ENCODE data around the gene ELAVL2. TPM values are rescaled to one million over a fixed set of nuclear protein-coding genes. Genes with fewer than 3 reads are reported as not detected.

Gene ELAVL2
- total and polyA plus RNA-seq, 9 of the 15 experiments (the other 6 are each of a cell fraction or from before 2014, with no cell fraction given), result not detected

- TF ChIP-seq ZBTB33 (CRISPR knock-in tag; IDR thresholded peaks at IDR 0.05) (no peak), SMAD2 (IDR thresholded peaks at IDR 0.05; ENCODE audit: low read depth, low read length) (no peak), ZNF77 (CRISPR knock-in tag; IDR thresholded peaks at IDR 0.05) (no peak), GABPB1 (CRISPR knock-in tag; IDR thresholded peaks at IDR 0.05) (no peak)
Observed at GRCh38 chr9:23663536-23663935, 162.5 kb downstream of the ELAVL2 start (continued).

GRCh38 chr9:23663125-23663524 is 162.9 kb downstream of the ELAVL2 start:
- Histone ChIP-seq H2AFZ (ENCODE audit: low read depth, low read length) (no peak overlapping the region), H3K4me2 (ENCODE audit: insufficient read depth, low read length) (no peak overlapping the region), H3K27ac (ENCODE audit: extremely low read depth, low read depth, low read length) (no peak overlapping the region), H3K9me1 (ENCODE audit: control insufficient read depth, insufficient read depth, low read length) (no peaks in the 10 kb centered on the region), H3K9ac (ENCODE audit: insufficient read depth in 1 of 2, low read depth in 2 of 2, low read length in 2 of 2) (no peak overlapping the region), H3K27me3 (ENCODE audit: control insufficient read depth in 2 of 2, insufficient read depth in 2 of 2, low read length in 2 of 2) (no peaks in the 10 kb centered on the region), H3K4me1 (replicated peaks in 1 of 2; ENCODE audit: control insufficient read depth in 2 of 2, insufficient read depth in 2 of 2, low read length in 2 of 2) (no peaks in the 10 kb centered on the region), H3K9me3 (replicated peaks; ENCODE audit: control insufficient read depth, insufficient read depth, low read depth, low read length) (no peaks in the 10 kb centered on the region), H3K4me3 (no peak overlapping the region), H3K79me2 (ENCODE audit: control insufficient read depth, insufficient read depth, low read length) (no peaks in the 10 kb centered on the region), H4K20me1 (replicated peaks; ENCODE audit: control insufficient read depth, insufficient read depth, low read length) (no peaks in the 10 kb centered on the region), H3K36me3 (ENCODE audit: control insufficient read depth, insufficient read depth, low read length) (no peaks in the 10 kb centered on the region)
- ChIA-PET CTCF (ENCODE audit: low intra/inter-chr PET ratio) (no interaction called here), POLR2A (no interaction called here)
- DNase-seq (ENCODE audit: extremely low read depth in 1 of 4, low spot score in 3 of 4) (no peak), ATAC-seq (no peak), FAIRE-seq (no peak)
- in situ Hi-C loops (cut with MboI), result no loop called here
- WGBS (ENCODE audit: insufficient coverage, low coverage, missing lambda C conversion rate), result no CpG with 5 or more reads among the region's 2 CpGs
- no TSS peak for BruUV-seq (replicated peaks)
- intact Hi-C loops (cut with micrococcal nuclease), result no loop called here
- no peak for TF ChIP-seq ZNF311 (CRISPR knock-in tag; IDR thresholded peaks at IDR 0.05)
- TF ChIP-seq FOSL1 (tag; conservative IDR thresholded peaks at IDR 0.05), result no peak
- no peak for TF ChIP-seq ZNF445 (CRISPR knock-in tag; IDR thresholded peaks at IDR 0.05; ENCODE audit: low read depth)
- no peak for TF ChIP-seq REST (IDR thresholded peaks at IDR 0.05; ENCODE audit: borderline replicate concordance)
- TF ChIP-seq REST (CRISPR knock-in tag; IDR thresholded peaks at IDR 0.05; ENCODE audit: low read depth), result no peak
- no peak for TF ChIP-seq SP1 (CRISPR knock-in tag; IDR thresholded peaks at IDR 0.05)
- no peak for TF ChIP-seq SMARCA5 (IDR thresholded peaks at IDR 0.05)
- no peak for TF ChIP-seq RBM25 (IDR thresholded peaks at IDR 0.05; ENCODE audit: low read depth, low read length, severe bottlenecking)
- TF ChIP-seq HES1 (IDR thresholded peaks at IDR 0.05; ENCODE audit: low read depth), result no peak
